NCI-H524 (cell line): ENCODE results near the gene ANXA11.

Experiments used
- DNase-seq, 2 experiments: peaks; one replicate each; lab custom pipeline; 2025; lab: John Stamatoyannopoulos, UW

Gene ANXA11

DNA sequence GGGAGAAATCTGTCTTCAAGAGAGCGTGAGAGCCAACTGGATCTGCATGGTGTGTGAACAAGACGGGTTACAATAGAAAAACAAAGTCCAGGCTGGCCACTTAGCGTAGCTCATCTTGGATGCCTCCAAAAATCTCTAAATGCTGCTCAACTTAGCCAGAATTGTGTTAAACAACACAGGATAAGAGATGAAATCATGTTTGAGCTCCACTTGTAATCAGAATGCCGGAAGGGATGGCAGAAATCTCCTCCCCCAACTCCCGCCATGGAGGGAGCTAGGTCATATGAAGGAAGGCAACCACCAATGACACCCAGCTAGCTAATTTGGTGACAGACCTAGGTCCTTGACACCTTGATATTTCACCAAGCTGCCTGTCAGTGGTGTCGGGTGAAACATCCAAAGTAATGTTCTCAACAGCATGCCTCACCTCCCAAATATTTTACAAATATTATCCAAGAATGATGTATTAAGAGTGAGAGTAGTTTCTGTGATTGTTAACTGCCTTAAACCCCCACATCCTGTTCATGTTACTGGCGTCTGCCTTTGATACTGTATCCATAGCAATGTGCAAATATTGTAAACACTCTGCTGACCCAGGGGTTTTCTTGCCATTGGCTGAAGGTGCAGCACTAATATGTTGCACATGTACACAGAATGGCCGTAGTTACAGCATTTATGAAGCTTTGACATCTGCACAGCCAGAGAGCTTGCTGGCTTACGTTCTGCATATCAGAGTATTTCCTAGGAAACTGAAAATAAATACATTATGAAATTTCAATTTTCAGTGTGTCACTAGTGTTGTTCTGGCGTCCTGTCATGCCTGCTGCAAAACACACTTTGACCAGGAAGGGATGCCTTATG, 101.0 kb downstream of the ANXA11 start:
- DNase-seq = no peak
